Spleen (tissue), 11 donors: ENCODE data around the gene CD69. TPM values are rescaled to one million over a fixed set of nuclear protein-coding genes. Genes with fewer than 3 reads are reported as not detected.
"Not testable (repeated sequence)": the region's sequence is repeated elsewhere in the genome, so short reads cannot be mapped to it uniquely, and the experiment has no call there.

Experiments
- DNase-seq: peaks from one replicate; pipeline ENCODE4 v3.0.0-alpha.2; 2020
- H3K27ac ChIP-seq, 8 donors: fragments of 200-600 bp; sonication (generic) in 7 of 8; 1 replicate in 4 of 8; 2 replicates in 4 of 8; pipeline versions ENCODE4 v1.5.0 to v1.8.0; 2016 to 2021; ENCODE audit warnings: inconsistent platforms in 4 of 8, mild to moderate bottlenecking in 4 of 8, moderate library complexity in 1 of 8
- H3K27me3 ChIP-seq, 7 donors: fragments of 200-600 bp; sonication (generic) in 6 of 7; replicated peaks in 1 of 7; 1 replicate in 4 of 7; 2 replicates in 3 of 7; pipeline versions ENCODE4 v1.5.0 to v1.8.0; 2016 to 2021; ENCODE audit warnings: inconsistent platforms in 3 of 7, mild to moderate bottlenecking in 1 of 7
- H3K36me3 ChIP-seq, 6 donors: fragments of 200-600 bp; sonication (generic) in 5 of 6; 1 replicate in 4 of 6; 2 replicates in 2 of 6; pipeline versions ENCODE4 v1.5.0 to v1.8.0; 2016 to 2021; ENCODE audit warnings: inconsistent platforms in 2 of 6
- H3K4me1 ChIP-seq, 6 donors: fragments of 200-600 bp; sonication (generic) in 5 of 6; 1 replicate in 3 of 6; 2 replicates in 3 of 6; pipeline versions ENCODE4 v1.5.0 to v1.8.0; 2016 to 2021; ENCODE audit warnings: inconsistent platforms in 3 of 6
- H3K4me3 ChIP-seq, 8 donors: fragments of 200-600 bp; sonication (generic) in 7 of 8; 1 replicate in 4 of 8; 2 replicates in 4 of 8; pipeline versions ENCODE4 v1.5.0 to v1.8.0; 2016 to 2021; ENCODE audit warnings: inconsistent platforms in 4 of 8, mild to moderate bottlenecking in 4 of 8, moderate library complexity in 2 of 8
- H3K9me3 ChIP-seq, 8 donors: fragments of 200-600 bp; sonication (generic) in 7 of 8; 1 replicate in 4 of 8; 2 replicates in 4 of 8; pipeline versions ENCODE4 v1.5.0 to v1.8.0; 2016 to 2021; ENCODE audit warnings: inconsistent platforms in 4 of 8
- CTCF ChIP-seq, 11 experiments: fragments of 200-600 bp in 7 of 11; fragments of 450-650 bp in 4 of 11; sonication (generic) in 4 of 11; IDR thresholded peaks in 8 of 11; conservative IDR thresholded peaks in 3 of 11; 1 replicate in 7 of 11; 2 replicates in 4 of 11; pipeline versions ENCODE4 v1.4.0 to v1.8.0; 2016 to 2021; ENCODE audit warnings: antibody characterized with exemption in 11 of 11, inconsistent platforms in 4 of 11, mild to moderate bottlenecking in 1 of 11
- POLR2A ChIP-seq, 3 donors: fragments of 450-650 bp; IDR thresholded peaks; one replicate each; pipeline ENCODE4 v1.5.1; 2017; ENCODE audit warnings: antibody characterized with exemption in 3 of 3, mild to moderate bottlenecking in 1 of 3
- POLR2AphosphoS5 ChIP-seq, 3 donors: sonication (generic); formaldehyde crosslinking; IDR thresholded peaks; one replicate each; pipeline ENCODE4 v1.5.1; 2017; ENCODE audit warnings: antibody characterized with exemption in 3 of 3
- WGBS, 5 donors: extraction: QIAGEN DNeasy Blood & Tissue Kit in 3 of 5; methylation state at CpG; one replicate each; pipeline versions ENCODE4 v1.1.5 to v1.1.7; 2013 to 2018; 5-methylcytosine and 5-hydroxymethylcytosine counted together
- intact Hi-C: fragments of 100-400 bp; cut with DNase I; formaldehyde crosslinking; loops from one replicate; pipeline ENCODE4 v1.15.0; 2023; ENCODE audit warnings: low total_unique reads
- polyA plus RNA-seq, 3 donors: library from polyadenylated mRNA; stranded (reverse); fragments of 200-250 nt; gene quantifications; one replicate each; pipeline ENCODE4 v1.2.1, GENCODE V29; 2013
- total RNA-seq, 7 donors: library from RNA; depleted of rRNA in 3 of 7; stranded (reverse); fragments of >200 nt in 3 of 7; fragmentation: NEBNext Ultra II Directional in 4 of 7; extraction: Animal tissue kit (Norgen Biotek cat#: 25700) in 4 of 7; gene quantifications; one replicate each; pipeline versions ENCODE4 v1.1.0 to v1.2.1, GENCODE V29; 2016 to 2021
- donor health status: healthy with polysubstance abuse.
- donor health status: DM: no; HTN: no; CAD: no; lungs with moderate emphysema.
- donor health status: DM: no; HTN: no; CAD: no.
- donor health status: Bipolar disorder and iron deficiency.
- donor health status: healthy.
- donor health status: DM: no; HTN: no; CAD: no.
- donor health status: DM: yes; HTN: yes; CAD: no.

CD69 gene
- total and polyA plus RNA-seq, 10 donors, result 29.5 to 123 (median 62.1) TPM

GRCh38 chr12:9717070-9717925 is 43.4 kb downstream of the CD69 start:
- intact Hi-C loops, result no loop called here
- H3K27me3 ChIP-seq, result no peaks in the 10 kb centered on the region
- no peaks in the 10 kb centered on the region for H3K9me3 ChIP-seq
- TF ChIP-seq POLR2A (IDR thresholded peaks at IDR 0.05) (no peak), CTCF (IDR thresholded peaks at IDR 0.05 in 8 of 11, conservative IDR thresholded peaks at IDR 0.05 in 3 of 11) (no peak), POLR2AphosphoS5 (IDR thresholded peaks at IDR 0.05) (no peak)
- peaks cover 0 to 77% (median 25%) of the 10 kb centered on the region in 6 donors for H3K4me1 ChIP-seq
- no peak for DNase-seq
- H3K36me3 ChIP-seq, result no peaks in the 10 kb centered on the region
- no peak overlapping the region for H3K4me3 ChIP-seq
- 79 to 91% (median 86%) methylated on average over 15 of the region's 15 CpGs for WGBS, 5 donors
- peak overlapping the region in 5 of 8 donors; percentile 10 to 87 (median 82) for H3K27ac ChIP-seq

GRCh38 chr12:9713032-9713558 is 47.6 kb downstream of the CD69 start:
- H3K9me3 ChIP-seq, H3K4me3 ChIP-seq, DNase-seq, H3K27me3 ChIP-seq, intact Hi-C loops, H3K36me3 ChIP-seq: not testable (repeated sequence)
- TF ChIP-seq POLR2AphosphoS5 (IDR thresholded peaks at IDR 0.05), result peak in 1 of 3 donors; percentile 56
- H3K4me1 ChIP-seq, result peaks cover 2 to 73% (median 18%) of the 10 kb centered on the region in 6 donors
- H3K27ac ChIP-seq, result peak overlapping the region; percentile 33 to 87 (median 68)
- WGBS, 5 donors, result 60 to 75% (median 63%) methylated on average over 6 of the region's 6 CpGs

DNA sequence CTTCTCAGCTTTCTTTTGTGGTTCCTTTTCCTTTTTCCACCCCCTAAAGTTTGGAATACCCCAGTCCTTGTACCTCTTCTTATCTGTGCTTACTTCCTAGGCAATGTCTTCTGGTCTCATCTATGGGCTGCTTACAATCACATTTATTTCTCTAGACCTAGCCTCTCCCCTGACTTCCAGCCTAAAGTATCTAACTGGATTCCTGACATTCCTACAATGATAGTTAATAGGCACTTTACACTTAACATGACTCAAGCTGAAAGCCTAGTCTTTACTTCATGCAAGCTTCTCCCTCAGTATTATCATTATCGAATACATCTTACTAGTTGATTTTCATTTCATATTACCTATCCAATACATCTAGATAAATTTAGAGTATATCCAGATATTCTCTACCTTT is 49.0 kb downstream of the CD69 start:
- TF ChIP-seq CTCF (IDR thresholded peaks at IDR 0.05 in 8 of 11, conservative IDR thresholded peaks at IDR 0.05 in 3 of 11) (no peak), POLR2A (IDR thresholded peaks at IDR 0.05) (no peak), POLR2AphosphoS5 (IDR thresholded peaks at IDR 0.05) (no peak)
- peak overlapping the region in 5 of 8 donors; percentile 64 to 87 (median 82) for H3K27ac ChIP-seq
- WGBS, 5 donors, result 78 to 95% (median 85%) methylated on average over 1 of the region's 1 CpG
- H3K4me3 ChIP-seq, result no peak overlapping the region
- H3K36me3 ChIP-seq, result no peaks in the 10 kb centered on the region
- no peaks in the 10 kb centered on the region for H3K9me3 ChIP-seq
- H3K27me3 ChIP-seq, result no peaks in the 10 kb centered on the region
- intact Hi-C loops, result no loop called here
- no peak for DNase-seq
- peaks cover 8 to 73% (median 31%) of the 10 kb centered on the region in 6 donors for H3K4me1 ChIP-seq

GRCh38 chr12:9710584-9711375 is 49.9 kb downstream of the CD69 start:
- Histone ChIP-seq H3K4me1 (peaks cover 8 to 81% (median 37%) of the 10 kb centered on the region in 6 donors), H3K27ac (peak overlapping the region in 4 of 8 donors; percentile 34 to 87 (median 58)), H3K9me3 (no peaks in the 10 kb centered on the region), H3K36me3 (no peaks in the 10 kb centered on the region), H3K27me3 (no peaks in the 10 kb centered on the region), H3K4me3 (no peak overlapping the region)
- TF ChIP-seq POLR2AphosphoS5 (IDR thresholded peaks at IDR 0.05) (no peak), CTCF (IDR thresholded peaks at IDR 0.05 in 8 of 11, conservative IDR thresholded peaks at IDR 0.05 in 3 of 11) (no peak), POLR2A (IDR thresholded peaks at IDR 0.05) (no peak)
- intact Hi-C loops, result no loop called here
- 78 to 92% (median 89%) methylated on average over 3 of the region's 3 CpGs for WGBS, 5 donors
- no peak for DNase-seq
